ENCODE data around the gene NCOR1.
"Not testable (repeated sequence)": the region's sequence is repeated elsewhere in the genome, so short reads cannot be mapped to it uniquely, and the experiment has no call there.

DNA sequence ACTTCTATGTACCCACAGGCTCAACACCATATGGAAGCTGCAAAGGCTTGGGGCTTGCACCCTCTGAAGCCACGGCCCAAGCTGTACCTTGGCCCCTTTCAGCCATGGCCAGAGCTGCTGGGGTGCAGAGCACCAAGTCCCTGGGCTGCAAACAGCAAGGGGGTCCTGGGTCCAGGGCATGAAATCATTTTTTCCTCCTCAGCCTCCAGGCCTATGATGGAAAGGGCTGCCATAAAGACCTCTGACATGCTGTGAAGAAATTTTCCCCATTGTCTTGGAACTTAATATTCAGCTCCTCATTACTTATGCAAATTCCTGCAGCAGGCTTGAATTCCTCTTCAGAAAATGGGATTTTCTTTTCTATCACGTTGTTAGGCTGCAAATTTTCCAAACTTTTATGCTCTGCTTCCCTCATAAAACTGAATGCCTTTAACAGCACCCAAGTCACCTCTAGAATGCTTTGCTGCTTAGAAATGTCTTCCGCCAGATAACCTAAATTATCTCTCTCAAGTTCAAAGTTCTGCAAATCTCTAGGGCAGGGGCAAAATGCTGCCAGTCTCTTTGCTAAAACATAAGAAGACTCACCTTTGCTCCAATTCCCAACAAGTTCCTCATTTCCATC, 100.1 kb downstream of the NCOR1 start:
- TF ChIP-seq, protein P1, sequence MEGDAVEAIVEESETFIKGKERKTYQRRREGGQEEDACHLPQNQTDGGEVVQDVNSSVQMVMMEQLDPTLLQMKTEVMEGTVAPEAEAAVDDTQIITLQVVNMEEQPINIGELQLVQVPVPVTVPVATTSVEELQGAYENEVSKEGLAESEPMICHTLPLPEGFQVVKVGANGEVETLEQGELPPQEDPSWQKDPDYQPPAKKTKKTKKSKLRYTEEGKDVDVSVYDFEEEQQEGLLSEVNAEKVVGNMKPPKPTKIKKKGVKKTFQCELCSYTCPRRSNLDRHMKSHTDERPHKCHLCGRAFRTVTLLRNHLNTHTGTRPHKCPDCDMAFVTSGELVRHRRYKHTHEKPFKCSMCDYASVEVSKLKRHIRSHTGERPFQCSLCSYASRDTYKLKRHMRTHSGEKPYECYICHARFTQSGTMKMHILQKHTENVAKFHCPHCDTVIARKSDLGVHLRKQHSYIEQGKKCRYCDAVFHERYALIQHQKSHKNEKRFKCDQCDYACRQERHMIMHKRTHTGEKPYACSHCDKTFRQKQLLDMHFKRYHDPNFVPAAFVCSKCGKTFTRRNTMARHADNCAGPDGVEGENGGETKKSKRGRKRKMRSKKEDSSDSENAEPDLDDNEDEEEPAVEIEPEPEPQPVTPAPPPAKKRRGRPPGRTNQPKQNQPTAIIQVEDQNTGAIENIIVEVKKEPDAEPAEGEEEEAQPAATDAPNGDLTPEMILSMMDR (IDR thresholded peaks at IDR 0.05) = not testable (repeated sequence)
- not testable (repeated sequence) for TF ChIP-seq POLR2A (IDR thresholded peaks at IDR 0.05)
